GM19438 (cell line): ENCODE data around the gene IFNL3.
"Not testable (repeated sequence)": the region's sequence is repeated elsewhere in the genome, so short reads cannot be mapped to it uniquely, and the experiment has no call there.

Experiments used
- ATAC-seq: cut with Tn5 transposase; IDR thresholded peaks from one replicate; pipeline ENCODE4 v1.9.1; 2021; ENCODE audit warnings: low read depth; ENCODE audit not compliant: unreplicated experiment

The IFNL3 gene

DNA sequence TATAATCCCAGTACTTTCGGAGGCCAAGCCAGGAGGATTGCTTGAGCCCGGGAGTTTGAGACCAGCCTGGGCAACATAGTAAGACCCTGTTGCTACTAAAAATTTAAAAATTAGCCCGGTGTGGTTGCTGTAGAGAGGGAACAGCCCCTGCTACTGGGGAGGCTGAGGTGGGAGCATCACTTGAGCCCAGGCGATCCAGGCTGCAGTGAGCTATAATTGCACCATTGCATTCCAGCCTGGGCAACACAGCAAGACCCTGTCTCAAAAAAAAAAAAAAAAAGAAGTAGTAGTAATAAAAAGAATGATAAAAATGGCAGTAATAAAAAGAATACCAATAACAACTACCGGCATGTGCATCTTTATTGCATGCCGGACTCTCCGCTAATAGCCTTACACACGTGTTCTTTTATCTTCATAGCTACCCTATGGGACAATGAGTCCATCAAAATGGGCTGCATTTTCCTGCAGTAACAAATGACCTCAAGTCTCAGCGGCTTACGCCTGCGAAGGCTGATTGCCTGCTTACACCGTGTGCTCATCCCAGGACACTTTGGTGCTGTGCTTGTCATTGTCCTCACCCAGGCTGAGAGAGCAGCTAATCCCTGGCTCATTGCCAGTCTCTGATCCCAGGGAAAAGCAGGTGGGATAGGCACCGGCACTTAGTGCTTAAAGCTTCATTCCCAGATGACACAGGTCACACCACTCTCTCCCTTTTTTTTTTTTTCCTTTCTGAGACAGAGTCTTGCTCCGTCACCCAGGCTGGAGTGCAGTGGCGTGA, 26.4 kb downstream of the IFNL3 start:
- ATAC-seq: no peak

DNA sequence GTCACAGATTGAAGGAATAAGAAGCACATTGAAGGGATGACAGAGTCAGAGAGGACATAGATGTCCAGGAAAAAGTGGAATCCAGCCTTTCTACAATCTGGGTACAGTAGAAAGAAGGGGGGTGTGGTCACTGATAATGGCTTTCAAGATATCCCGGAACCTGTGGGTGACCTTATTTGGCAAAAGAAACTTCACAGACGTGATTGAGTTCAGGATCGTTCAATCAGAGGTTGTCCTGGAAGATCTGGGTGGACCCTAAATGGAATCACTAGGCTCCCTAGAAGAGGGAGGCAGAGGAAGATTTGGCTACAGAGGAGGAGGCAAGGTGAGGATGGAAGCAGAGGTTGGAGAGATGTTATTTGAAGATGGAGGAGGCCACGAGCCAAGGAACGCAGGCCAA, 27.7 kb downstream of the IFNL3 start:
- no peak for ATAC-seq

DNA sequence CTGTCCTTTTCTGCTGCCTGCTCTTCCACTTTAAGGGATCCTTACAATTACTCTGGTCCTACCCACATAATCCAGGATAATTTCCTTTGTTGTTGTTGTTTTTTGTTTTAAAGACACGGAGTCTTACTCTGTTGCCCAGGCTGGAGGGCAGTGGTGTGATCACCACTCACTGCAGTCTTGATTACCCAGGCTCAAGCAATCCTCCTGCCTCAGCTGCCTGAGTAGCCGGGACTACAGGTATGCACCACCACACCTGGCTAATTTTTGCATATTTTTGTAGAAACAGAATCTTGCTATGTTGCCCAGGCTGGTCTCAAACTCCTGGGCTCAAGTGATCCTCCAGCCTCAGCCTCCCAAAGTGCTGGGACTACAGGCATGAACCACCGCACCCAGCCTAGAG, 29.5 kb downstream of the IFNL3 start:
- not testable (repeated sequence) for ATAC-seq

DNA sequence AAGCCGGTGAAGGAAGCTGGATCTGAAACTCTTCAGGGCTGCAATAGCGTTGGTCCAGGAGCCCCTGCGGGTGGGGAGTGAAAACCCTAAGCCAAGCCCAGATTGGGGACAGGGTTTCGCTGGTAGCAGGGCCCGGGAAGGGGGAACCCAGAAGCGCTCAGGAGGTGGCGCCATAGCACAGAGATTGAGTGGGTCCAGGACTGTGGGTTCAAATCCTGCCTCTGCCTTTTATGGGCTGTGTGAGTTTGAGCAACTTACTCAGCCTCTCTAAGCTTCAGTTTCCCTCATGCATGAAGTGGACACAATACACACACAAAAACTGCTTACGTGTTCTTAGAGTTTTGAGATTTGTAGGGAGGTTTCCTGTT, 32.4 kb downstream of the IFNL3 start:
- no peak for ATAC-seq

DNA sequence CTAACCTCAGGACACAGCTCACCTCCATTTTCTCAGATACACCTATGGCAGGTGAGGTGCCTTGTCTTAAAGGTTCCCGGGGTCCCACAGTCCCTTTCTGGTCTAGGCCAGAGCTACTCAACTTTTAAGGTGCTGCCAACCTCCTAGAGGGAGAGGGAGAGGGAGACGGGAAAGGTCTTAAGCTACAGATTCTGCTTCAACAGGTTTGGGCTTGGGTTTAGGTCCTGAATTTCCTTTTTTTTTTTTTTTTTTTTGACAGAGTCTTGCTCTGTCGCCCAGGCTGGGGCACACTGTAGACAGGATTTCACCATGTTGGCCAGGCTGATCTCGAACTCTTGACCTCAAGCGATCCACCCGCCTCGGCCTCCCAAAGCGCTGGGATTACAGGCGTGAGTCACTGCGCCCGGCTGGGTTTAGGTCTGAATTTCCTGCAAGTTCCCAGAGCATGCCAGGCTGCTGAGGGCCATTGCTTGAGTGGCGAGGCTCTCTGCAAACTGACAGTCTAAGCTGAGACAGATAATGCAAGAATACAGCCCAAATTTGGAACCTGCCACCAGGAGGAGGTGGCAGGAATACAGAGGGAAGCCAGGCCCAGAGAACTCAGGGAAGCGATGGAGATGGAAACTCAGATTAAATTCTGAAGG, 33.0 kb downstream of the IFNL3 start:
- no peak for ATAC-seq

DNA sequence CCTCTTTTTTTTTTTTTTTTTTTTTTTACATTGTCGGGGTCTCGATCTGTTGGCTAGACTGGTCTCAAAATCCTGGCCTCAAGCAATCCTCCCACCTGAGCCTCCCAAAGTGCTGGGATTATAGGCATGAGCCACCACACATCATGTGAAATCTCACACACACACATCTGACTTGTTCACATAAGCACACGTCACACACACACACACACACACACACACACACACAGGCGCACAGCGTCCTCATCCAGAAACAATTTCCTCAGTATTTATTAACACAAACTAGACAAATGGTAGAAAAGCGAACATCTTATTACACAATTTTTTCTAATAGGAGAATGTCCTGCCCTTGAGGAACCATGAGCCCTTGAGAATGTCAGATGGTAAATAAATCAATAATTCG, 35.6 kb downstream of the IFNL3 start:
- ATAC-seq: no peak

DNA sequence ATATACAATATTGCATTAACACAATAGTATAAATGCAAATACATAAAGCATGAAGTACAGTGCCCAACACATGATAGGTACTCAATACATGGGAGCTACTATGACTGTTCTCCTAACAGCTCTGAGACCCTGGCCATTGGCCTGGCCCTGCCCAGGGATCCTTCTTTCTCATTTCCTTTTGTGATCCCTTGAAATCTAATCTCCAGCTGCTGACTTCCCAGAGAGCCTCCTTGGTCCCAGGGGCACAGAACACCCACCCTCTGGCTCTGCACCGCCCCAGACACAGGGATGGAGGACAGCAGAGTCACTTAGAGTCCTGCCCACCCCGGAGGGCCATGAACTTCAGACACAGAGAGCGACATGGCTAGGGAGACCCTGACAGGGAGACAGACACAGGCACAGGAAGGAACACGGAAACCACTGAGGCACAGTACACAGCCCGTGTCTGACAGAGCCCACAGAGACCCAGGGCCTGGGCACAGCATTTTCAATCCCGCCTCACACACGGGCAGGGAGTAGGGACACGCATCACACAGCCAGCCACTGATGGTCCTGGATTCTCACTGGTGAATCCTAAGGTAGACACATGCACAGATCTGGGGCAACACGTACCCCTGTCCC, 36.5 kb downstream of the IFNL3 start:
- ATAC-seq: no peak

DNA sequence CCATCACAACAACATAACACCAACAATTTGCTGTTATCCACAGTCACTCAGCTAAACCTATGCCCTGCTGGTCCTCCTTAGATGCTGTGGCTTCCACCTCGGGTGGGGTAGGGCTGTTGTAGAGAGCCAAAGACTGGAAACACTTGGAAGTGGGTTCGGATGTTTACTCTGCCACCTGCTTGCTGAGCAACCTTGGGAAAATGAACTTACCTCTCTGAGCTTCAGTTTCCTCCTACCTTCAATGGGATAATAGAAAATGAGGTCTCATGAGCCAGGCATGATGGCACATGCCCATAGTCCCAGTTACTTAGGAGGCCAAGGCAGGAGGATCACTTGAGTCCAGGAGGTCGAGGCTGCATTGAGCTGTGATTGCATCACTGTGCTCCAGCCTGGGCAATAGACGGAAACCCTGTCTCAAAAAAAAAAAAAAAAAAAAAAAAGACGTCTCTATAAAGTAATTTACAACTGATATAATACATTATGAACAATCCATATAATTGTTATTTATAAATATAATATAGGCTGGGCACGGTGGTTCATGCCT, 37.4 kb downstream of the IFNL3 start:
- no peak for ATAC-seq

DNA sequence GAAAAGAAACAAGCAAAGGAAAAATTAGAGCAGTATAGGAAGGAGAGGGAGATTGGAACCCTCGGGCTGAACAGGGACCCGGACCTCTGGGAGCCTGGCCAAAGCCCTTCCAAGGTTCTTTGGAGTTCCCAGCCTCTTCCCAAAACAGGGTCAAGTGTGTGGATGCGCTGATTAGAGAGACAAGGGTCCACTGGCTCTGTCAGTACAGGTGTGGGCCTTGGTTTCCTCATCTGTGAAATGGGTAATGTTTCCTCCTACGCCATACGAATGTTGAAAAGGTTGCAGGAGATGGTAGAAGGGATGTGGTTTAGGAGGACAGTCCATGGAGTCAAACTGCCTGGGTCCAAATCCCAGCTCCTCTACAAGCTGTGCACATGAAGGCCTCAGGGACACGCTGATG, 38.7 kb downstream of the IFNL3 start:
- no peak for ATAC-seq

DNA sequence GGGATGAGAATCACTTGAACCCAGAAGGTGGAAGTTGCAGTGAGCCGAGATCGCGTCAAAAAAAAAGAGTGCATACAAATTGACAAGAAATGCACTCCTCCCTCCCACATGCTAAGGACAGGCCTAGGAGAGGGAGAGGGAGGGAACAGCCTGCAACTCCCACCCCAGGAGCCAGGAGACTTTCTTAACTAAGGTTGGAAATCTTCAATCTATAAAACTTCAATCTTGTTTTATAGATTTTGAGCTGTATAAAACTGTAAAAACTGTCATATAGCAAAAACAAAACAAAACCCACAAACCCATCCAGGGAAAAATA, 39.4 kb downstream of the IFNL3 start:
- ATAC-seq: no peak

DNA sequence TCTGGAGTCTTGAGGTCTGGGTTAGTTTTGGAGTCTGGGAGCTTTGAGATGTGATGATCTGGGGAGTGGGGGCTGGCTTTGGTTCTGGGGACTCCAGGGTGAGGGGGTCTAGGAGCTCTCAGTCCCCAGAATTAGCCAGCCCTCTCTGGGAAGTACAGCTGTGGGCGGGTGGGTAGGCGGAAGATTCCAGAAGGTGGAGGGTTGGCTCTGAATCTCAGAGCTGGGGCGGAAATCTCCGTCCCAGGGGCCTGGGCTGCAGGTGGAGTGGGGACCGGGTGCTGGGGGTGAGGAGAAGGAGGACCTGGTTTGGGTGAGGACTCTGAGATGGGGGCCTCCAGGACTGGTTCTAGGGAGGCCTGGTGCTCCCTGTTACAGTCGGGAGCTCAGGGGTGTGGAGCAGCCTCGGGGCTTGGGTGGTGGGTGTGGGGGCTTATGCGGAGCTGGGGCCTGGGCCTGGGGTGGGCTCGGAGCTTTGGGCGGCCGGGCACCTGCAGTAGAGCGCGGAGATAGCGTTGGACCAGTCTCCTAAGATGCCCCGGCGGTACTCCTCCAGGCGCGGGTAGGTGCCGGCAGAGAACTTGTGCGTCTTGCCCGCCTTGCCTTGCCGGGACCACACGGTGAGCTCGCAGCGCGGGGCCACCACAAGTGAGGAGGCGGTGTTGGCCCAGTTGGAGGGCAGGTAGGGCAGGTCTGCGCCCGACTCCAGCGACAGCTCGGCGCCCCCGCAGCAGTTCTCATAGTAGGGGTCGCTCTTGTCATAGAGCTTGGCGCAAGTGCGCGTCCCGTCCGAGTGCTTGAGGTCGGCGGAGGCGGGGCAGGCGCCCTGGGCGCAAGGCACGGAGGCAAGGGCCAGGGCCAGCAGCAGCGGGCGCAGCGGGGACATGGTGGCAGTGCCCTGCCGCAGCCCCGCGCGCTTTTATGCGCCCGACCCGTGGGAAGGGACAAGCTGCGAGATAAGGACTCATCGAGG, 41.1 kb downstream of the IFNL3 start, which contains the start of gene SYCN:
Gene SYCN (minus strand): TSS at position 892 of the 970 bp plus-strand sequence. CDS start 9 bp downstream, at position 883.
- ATAC-seq: no peak

DNA sequence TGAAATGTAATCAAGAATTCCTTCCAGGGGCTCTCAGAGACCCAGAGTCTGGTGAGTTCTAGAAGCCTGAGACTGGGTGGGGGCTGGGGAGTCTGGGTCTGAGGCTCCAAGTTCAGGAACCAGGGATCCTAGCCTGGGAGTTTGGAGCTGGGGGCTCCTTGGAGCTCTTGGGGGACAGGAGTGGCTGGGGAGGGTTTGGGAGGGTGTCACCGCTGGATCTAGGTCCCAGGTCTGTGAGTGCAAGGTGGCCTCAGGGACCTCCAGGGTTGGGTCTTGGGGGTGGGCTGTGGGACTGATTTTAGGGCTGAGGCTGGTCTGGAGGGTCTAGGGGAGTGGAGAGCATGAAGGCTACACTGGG, 41.8 kb downstream of the IFNL3 start:
- ATAC-seq: no peak

DNA sequence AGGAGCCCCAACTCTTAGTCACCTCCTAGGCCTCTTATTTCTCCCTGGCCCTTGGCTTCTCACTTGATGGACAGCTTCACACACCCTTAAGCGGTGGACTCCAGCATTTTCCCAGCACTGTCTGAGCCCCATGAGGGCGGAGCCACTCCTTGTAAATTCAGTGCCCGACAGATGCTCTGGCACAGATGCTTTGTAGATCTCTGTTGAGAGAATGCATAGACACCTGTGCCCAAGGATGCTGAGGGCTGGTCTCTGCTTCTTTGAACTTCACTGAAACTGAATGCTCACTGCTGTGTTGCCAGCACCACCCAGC, 44.0 kb downstream of the IFNL3 start:
- no peak for ATAC-seq

DNA sequence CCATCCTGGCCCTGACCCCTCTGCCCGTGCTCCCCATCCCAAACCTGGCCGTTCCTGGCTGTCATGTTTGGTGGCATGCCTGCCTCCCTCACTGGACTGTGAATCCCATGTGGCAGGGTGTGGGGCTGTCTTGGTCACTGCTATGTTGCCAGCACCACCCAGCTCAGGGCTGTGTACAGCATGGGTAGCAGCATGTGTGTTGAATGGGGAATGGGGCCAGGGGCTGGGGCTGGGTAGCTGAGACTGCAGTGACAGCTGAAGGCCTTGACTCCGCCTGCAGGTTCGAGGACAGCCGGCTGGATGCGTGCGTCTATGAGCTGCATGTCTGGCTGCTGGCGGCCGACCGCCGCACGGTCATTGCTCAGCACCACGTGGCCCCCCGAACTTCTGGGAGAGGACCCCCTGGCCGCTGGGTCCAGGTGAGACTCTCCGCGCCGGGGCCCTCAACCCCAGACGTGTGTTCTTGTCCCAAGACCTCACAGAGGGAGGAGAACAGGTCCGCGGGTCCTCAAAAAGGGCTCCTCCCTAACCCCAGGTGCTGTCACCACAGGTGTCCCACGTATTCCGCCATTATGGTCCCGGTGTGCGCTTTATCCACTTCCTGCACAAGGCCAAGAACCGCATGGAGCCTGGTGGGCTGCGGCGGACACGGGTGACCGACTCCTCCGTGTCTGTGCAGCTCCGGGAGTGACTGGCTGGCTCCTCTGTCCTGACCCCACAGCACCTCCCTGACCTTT, 44.6 kb downstream of the IFNL3 start:
- no peak for ATAC-seq

DNA sequence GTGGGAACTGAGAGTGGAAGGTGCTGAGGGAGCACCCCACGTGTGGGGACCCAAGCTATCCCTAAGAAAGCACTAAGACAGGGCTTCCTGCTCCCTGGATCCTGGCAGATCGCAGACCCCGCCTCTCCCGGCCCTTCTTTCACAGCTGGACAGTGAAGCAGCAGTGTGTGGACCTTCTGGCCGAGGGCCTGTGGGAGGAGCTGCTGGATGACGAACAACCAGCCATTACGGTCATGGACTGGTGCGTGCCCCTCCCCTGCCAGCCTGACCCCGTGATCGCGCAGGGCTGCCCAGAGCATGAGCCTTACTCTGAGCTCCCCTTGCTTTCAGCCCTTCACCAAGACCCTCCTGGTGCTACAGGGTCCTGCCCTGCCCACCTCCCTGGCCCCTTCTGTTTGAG, 45.8 kb downstream of the IFNL3 start:
- no peak for ATAC-seq

DNA sequence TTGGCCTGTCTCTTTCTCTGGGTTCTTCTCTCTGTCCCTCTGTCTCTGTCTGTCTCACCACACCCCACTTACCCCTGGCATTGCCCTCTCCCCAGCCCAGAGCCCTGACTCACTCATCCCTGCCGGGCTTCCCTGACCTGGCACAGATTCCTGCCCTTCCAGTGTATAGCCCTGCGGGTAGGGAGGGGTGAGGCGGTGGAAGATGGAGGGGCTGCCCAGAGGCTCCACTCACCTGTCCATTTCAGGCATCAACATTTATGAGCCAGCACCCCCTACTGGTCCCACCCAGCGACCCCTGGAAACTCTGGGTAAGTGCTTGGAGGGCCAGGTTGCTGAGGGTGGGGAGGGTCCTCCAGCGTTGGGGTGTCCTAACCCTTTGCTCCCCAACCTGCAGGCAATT, 47.0 kb downstream of the IFNL3 start:
- no peak for ATAC-seq

DNA sequence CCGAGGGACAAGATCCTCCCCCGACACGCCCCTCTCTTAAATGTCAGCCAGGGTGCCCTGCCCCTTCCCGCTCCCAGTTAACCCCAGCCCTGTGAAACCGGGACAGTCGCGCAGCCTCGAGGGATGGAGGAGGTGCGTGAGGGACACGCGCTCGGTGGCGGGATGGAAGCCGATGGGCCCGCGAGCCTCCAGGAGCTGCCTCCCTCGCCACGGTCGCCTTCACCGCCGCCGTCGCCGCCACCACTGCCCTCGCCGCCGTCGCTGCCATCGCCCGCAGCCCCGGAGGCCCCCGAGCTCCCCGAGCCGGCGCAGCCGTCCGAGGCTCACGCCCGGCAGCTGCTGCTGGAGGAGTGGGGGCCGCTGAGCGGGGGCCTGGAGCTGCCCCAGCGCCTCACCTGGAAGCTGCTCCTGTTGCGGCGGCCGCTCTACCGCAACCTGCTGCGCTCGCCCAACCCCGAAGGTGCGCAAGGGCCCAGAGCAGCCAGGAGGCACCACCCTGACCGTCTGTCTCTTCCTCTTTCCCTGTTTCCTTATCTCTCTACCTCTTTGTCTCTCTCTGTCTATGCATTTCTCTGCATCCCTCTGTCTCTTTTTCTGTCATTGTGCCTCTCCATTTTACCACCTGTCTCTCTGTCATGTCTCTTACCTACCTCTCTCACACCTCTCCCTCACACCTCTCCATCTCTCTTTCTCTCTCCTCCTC, 47.8 kb downstream of the IFNL3 start, which contains the start of gene NCCRP1:
Gene NCCRP1 (plus strand): TSS at position 105 of the 703 bp plus-strand sequence. CDS start 19 bp downstream, at position 124.
- no peak for ATAC-seq

DNA sequence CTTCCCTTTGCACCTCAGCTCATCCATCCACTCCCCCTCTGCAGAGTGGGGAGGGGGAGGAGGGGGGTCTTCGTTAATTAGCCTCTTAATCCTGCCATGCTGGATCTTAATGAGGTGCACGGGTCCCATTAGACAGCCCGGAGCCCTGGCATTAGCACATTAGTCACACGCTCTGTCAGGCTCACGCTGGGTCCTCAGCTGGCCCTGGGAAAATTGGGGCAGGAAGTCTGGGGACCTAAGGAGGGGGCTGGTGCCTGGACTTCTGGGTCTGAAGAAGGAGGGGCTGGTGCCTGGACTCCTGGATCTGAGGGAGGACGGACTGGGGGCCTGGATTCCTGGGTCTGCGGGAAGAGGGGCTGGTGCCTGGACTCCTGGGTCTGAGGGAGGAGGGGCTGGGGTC, 48.5 kb downstream of the IFNL3 start:
- ATAC-seq: no peak

DNA sequence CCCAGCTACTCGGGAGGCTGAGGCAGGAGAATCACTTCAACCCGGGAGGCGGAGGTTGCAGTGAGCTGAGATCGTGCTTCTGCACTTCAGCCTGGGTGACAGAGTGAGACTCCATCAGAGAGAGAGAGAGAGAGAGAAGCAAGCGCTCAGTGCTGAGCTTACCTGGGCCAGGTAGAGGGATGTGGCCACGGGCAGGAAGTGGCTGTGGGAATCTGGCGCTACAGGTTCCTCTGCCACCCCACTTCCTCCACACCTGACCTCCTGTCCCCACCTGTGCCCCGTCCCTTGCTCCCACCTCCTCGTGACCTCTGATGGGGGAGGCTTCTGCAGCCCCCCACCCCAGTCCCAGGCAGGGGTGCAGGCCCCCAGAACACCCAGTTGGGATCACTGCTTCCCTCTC, 49.1 kb downstream of the IFNL3 start:
- no peak for ATAC-seq
